Neural cell (in vitro differentiated cells): ENCODE results near the gene KITLG. TPM values are rescaled to one million over a fixed set of nuclear protein-coding genes. Genes with fewer than 3 reads are reported as not detected.

Experiments
- polyA plus RNA-seq: library from polyadenylated mRNA; depleted of rRNA; stranded (reverse); fragments of >200 nt; gene quantifications from 2 replicates; pipeline ENCODE4 v1.2.3, GENCODE V29; 2014
- small RNA-seq, 3 experiments: library from RNA; depleted of rRNA; stranded (forward); fragments of <200 nt; gene quantifications; one replicate each; pipeline ENCODE3, GENCODE V24; 2012

The KITLG gene
- polyA plus RNA-seq, 1 donor from 2014 or later, result 6.2 TPM

Small RNA genes lying within 50 kb of the gene (small RNA-seq; reads per million reads assigned to genes)
- 0.07 to 4.3 (median 0.10) reads per million in 3 experiments for gene RNU1-117P
